ENCODE results near the gene COG4.

COG4 gene

DNA sequence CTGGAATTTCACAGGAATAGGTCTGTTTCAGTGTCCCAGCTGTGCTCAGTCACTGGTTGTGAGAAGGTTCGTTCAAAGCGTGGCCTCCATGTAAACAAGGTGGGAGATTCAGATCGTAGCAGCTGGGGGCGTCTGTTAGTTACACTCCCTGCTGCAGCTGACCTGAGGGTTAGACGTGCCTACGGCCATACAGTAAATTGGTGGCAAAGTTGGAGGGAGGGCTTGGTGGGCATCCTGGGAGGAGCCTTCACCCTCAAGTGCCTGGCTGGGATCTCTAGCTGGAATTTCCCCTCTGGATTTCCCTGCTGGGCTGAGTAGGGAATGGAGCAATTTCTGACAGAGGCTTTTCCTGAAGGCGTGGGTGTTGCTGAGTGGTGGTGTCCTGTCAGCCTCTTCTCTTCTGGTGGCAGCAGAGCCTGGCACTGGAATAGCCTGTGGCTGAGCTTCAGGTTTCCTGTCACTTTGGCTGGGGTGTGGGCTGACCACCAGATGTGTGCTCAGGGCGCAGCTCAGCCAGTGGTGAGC is 62.6 kb downstream of the COG4 start:
- no peaks in the 10 kb centered on the region for H3K27me3 ChIP-seq
- DNase-seq = peak; percentile 39

DNA sequence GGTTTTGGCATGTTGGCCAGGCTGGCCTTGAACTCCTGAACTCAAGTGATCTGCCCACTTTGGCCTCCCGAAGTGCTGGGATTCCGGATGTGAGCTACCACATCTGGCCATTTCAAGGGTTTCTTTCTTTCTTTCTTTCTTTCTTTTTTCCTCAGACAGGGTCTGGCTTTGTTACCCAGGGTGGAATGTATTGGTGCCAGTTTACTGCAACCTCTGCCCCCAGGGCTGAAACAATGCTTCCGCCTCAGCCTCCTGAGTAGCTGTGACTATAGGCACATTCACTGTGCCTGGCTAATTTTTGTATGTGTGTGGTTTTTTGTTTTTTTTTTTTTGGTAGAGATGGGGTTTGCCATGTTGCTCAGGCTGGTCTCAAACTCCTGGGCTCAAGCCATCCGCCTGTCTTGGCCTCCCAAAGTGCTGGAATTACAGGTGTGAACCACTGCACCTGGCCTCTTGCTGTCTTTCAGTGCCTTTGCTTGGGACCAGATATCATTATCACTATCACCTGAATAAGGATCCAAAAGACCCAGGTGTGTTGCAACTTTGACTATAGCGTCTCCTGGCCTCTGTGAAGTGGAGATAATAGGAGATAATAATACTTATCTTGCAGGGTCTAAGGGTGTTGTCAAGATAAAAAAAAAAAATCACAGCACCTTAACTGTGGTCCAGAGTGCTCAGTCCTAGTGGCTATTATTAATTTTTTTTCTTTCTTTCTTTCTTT is 65.7 kb downstream of the COG4 start:
- Histone ChIP-seq H3K4me1 (0 out of 2 replicates have a peak, but pooled peaks cover 3% of the 10 kb centered on the region), H3K27me3 (no peaks in the 10 kb centered on the region), H3K9me3 (no peaks in the 10 kb centered on the region), H3K4me3 (ENCODE audit: low read depth, low read length) (no peak overlapping the region), H3K36me3 (no peaks in the 10 kb centered on the region)
- TF ChIP-seq, protein P1, sequence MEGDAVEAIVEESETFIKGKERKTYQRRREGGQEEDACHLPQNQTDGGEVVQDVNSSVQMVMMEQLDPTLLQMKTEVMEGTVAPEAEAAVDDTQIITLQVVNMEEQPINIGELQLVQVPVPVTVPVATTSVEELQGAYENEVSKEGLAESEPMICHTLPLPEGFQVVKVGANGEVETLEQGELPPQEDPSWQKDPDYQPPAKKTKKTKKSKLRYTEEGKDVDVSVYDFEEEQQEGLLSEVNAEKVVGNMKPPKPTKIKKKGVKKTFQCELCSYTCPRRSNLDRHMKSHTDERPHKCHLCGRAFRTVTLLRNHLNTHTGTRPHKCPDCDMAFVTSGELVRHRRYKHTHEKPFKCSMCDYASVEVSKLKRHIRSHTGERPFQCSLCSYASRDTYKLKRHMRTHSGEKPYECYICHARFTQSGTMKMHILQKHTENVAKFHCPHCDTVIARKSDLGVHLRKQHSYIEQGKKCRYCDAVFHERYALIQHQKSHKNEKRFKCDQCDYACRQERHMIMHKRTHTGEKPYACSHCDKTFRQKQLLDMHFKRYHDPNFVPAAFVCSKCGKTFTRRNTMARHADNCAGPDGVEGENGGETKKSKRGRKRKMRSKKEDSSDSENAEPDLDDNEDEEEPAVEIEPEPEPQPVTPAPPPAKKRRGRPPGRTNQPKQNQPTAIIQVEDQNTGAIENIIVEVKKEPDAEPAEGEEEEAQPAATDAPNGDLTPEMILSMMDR (IDR thresholded peaks at IDR 0.05; ENCODE audit: low read depth, low read length) = no peak
- no peak for DNase-seq

More for the DNA sequence above, 62.6 kb downstream of the COG4 start:
- H3K4me3 ChIP-seq (ENCODE audit: low read depth, low read length) = no peak overlapping the region
- peaks cover 6% of the 10 kb centered on the region for H3K36me3 ChIP-seq
- no peaks in the 10 kb centered on the region for H3K9me3 ChIP-seq
- 0 out of 2 replicates have a peak, but pooled peaks cover 3% of the 10 kb centered on the region for H3K4me1 ChIP-seq
- TF ChIP-seq, protein P1 (IDR thresholded peaks at IDR 0.05; ENCODE audit: low read depth, low read length) = no peak

DNA sequence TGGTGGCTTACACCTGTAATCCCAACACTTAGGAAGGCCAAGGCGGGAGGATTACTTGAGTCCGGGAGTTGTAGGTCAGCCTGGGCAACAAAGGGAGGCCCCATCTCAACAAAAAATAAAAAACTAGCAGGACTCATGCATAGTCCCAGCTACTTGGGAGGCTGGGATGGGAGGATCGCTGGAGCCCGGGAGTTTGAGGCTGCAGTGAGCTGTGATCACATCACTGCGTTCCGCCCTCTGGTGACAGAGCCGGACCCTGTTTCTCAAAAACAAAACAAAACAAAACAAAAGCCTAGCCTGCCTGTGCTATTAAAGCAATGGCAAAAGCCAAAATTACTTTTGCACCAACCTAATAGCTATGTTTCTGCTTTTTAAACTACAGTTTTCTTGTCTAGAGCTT is 67.4 kb downstream of the COG4 start:
- no peak for DNase-seq
- TF ChIP-seq, protein P1 (IDR thresholded peaks at IDR 0.05; ENCODE audit: low read depth, low read length) = no peak
- H3K4me3 ChIP-seq (ENCODE audit: low read depth, low read length) = no peak overlapping the region

DNA sequence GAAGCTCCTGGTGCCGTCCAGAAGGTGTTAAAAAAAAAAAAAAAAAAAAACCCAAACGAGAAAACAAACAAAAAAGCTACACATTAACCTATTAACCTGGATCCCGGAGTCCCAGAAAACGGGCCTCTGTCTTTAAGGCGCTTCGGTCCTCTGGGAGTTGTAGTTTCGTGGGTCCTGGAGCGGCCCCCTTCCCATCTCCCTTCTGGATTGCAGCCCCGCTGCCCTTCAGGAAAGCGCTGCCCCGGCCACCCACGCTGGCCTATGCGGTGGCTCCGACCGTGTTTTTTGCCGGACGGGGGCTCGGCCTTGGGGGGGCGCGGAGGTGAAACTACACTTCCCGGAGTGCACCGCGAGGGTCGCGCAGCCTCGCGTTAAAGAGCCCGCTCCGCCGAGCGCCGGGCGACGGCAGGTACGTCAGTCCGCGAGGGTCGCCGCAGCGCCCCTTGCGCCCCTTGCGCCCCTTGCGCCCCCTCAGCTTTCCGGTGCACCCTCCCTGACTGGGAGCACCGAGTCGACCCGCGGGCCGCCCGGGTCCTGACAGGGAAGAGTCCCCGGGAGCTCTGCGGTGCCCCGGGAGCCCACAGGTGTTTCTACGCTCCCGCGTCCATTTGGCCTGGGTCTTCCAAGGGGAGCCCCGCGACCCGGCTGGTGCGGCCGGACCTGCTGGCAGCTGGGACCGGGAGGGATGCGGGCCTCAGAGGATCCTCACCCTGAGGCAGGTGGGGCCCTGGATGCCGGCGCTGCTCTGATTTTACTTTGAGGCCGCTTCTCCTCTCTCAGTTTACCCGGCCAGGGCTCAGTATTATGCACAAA is 68.9 kb downstream of the COG4 start, which contains the start of gene FCSK:
TSS of gene FCSK (plus strand) at position 374 of the 813 bp plus-strand sequence. CDS start 8,596 bp downstream, outside the sequence.
- DNase-seq = peak; percentile 79
- H3K4me1 ChIP-seq = no peaks in the 10 kb centered on the region
- H3K27me3 ChIP-seq = no peaks in the 10 kb centered on the region
- TF ChIP-seq, protein P1 (IDR thresholded peaks at IDR 0.05; ENCODE audit: low read depth, low read length) = no peak
- H3K36me3 ChIP-seq = no peaks in the 10 kb centered on the region
- H3K4me3 ChIP-seq (ENCODE audit: low read depth, low read length) = peak within 1 kb of the TSS; percentile 73
- H3K9me3 ChIP-seq = no peaks in the 10 kb centered on the region

More for the DNA sequence above, 67.4 kb downstream of the COG4 start:
- no peaks in the 10 kb centered on the region for H3K36me3 ChIP-seq
- no peaks in the 10 kb centered on the region for H3K27me3 ChIP-seq
- no peaks in the 10 kb centered on the region for H3K9me3 ChIP-seq
- H3K4me1 ChIP-seq = 0 out of 2 replicates have a peak, but pooled peaks cover 3% of the 10 kb centered on the region

DNA sequence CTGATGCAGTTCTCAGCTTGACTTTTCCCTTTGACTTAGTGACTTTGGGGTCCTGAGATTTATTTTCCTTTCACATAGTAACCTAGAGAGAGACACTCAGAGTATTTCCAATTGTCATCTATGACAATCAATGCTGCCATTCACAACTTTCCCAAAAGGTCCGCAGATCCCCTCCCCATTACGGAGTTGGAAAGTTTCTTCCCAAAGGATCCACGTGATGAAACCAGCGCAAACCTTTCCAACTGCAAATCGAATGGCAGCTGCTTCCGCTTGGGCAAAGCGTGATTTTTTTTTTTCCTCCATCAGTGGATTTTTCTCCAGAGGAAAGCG is 69.5 kb downstream of the COG4 start:
- Histone ChIP-seq H3K4me3 (ENCODE audit: low read depth, low read length) (peak overlapping the region; percentile 73), H3K36me3 (no peaks in the 10 kb centered on the region), H3K4me1 (no peaks in the 10 kb centered on the region), H3K9me3 (no peaks in the 10 kb centered on the region), H3K27me3 (no peaks in the 10 kb centered on the region)
- TF ChIP-seq, protein P1 (IDR thresholded peaks at IDR 0.05; ENCODE audit: low read depth, low read length) = no peak
- peak; percentile 38 for DNase-seq

Measured in BE2C (cell line).